Stimulated activated CD4-positive, alpha-beta T cell treated with anti-CD3 and anti-CD28 coated beads, Interleukin-4, amount 100 ng/mL, for 24 hours (primary cell): ENCODE measurements around the gene ADRM1.

Source experiments
- DNase-seq: peaks from one replicate; pipeline ENCODE4 v3.0.0-alpha.2; 2020

ADRM1 gene

DNA sequence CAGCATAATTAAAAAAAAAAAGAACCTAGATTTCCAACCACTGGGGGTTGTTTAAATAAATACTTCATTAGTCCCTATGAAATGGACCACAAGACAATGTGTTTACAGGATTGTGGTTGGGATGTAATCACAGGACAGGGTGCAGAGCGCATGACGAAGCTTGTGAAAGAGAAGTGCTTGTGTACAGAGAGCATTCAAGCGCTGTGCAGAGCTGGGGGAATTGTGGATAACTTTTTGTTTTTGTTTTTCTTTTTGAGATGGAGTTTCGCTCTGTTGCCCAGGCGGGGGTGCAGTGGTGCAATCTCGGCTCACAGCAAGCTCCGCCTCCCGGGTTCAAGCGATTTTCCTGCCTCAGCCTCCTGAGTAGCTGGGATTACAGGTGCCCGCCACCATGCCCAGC is 42.0 kb downstream of the ADRM1 start:
- no peak for DNase-seq

DNA sequence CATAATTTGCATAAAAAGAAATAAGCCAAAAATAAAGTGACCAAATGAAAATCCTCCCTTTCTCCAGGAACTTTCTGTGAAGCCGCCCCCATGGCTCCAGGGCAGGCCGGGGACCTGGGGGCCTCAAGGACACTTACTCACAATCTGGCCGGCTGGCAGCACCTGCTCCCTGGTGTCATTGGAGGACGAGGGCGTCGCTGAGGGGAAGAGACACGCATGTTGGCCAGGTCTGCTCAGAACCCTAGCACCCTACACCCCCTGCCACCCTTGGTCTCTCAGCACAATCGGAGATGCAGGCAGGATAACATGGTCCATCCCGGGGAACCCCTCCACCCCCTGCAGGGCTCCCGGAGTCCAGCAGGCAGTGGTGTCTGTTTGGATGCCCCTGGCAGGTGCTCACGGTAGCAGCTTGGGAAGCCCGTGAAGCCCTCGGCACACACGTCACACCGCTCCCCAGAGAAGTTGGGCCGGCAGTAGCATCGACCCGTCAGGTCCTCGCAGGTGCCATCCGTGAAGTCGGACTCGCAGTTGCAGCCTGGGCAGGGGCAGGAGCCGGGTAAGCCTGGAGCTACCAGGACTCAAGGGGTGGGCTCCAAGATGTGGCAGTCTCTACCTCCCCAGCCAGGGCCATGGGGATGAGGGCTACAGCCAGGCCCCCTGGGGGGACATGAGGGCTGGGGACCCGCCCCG is 43.0 kb downstream of the ADRM1 start:
- DNase-seq, result no peak

DNA sequence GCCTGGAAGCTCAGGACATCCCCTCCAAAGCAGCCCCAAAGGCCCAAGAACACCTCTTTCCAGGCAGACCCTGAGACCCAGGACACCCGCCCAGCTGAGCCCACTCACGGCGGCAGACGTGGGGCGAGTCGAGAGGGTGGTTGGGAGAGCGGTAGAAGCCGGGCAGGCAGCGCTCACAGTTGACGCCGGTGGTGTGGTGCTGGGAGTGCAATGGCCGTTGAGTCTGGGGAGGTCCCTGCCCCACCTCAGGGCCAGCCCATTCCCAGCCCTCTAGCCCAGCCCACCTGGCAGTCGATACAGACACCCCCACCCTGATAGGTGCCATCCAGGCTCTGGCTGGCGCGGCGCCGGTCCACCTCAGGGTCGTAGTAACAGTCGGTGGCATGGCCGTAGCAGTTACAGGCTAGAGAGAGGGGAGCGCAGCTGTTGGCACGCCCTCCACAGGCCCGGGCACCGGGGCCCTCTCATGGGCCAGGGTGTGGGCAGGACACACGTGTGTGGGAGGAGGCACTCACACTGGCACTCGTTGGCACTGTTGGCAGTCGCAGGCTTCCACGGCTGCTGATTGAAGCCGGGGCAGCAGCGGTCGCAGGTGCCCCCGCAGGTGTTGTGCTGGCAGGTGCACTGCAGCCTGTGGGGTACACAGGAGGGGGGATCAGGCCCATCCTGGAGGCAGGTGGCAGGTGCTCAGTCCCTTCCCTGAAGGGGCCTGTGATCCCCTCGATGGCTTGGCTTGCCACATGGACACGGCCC is 43.8 kb downstream of the ADRM1 start:
- no peak for DNase-seq

DNA sequence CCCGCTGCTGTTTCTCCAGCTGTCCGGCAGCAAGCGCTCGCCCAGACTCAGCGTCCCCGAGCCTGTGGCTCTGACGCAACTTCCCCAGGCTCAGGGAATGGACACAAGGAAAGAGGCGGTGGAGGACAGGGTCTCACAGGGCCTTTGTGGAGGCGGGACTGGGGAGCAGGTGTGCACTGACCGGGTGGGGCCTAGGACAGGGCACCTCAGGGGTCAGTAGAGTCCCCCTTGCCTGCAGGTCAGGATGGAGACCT is 44.3 kb downstream of the ADRM1 start:
- DNase-seq, result no peak

DNA sequence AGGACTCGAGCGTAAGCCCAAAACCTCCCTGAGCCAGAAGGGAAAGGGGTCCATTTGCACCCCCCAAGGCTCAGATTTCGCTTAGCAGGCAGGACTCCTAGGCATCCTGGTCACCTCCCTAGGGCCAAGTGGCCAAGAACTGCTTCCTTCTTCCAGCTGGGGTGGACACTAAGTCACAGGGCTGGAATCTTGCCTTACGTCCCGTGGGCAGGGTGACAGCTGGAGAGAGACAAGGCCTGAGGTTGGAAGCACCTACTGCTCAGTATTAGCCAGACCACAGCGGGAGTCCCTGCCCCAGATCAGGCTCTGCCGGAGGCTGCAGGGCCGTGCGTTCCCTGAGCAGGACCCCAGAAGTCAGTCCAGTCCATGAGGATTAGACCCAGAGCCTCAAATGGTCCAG is 44.6 kb downstream of the ADRM1 start:
- DNase-seq, result no peak

DNA sequence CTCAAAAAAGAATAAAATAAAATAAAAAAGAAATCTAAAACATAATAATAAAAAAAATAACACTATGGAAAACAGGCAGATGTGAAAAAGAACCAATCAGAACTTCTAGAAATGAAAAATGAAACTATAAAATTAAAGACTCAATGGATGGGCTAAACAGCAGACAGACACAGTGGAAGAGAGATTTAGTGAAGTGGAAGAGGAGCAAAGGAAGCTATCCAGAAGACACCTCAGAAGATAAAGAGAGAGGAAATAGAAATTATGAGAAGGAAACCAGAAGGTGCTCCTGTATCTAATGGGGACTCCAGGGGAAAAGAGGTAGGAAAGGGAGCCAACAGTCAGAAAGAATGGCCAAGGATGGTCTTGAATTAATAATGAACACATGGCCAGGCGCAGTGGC is 45.8 kb downstream of the ADRM1 start:
- DNase-seq, result no peak

DNA sequence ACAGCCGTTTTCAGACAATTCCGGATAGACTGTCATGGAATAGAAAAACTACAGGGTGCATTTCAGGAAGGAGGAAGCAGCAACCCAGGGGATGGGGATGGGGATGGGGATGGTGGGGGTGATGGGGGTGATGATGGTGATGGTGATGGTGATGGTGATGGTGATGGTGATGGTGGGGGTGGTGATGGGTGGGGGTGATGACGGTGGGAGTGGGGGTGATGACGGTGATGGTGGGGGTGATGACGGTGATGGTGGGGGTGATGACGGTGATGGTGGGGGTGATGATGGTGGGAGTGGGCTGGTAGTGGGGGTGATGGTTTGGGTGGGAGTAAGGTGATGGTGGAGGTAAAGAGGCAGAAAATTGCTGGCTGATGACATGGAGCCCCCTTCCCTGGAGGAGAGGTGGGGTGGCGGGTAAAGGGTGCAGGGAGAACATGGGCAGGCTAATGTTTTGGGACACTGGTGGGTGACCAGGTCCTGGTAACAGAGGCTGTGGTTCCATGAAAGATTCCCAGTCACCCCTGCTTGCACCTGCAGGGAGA is 46.8 kb downstream of the ADRM1 start:
- no peak for DNase-seq

DNA sequence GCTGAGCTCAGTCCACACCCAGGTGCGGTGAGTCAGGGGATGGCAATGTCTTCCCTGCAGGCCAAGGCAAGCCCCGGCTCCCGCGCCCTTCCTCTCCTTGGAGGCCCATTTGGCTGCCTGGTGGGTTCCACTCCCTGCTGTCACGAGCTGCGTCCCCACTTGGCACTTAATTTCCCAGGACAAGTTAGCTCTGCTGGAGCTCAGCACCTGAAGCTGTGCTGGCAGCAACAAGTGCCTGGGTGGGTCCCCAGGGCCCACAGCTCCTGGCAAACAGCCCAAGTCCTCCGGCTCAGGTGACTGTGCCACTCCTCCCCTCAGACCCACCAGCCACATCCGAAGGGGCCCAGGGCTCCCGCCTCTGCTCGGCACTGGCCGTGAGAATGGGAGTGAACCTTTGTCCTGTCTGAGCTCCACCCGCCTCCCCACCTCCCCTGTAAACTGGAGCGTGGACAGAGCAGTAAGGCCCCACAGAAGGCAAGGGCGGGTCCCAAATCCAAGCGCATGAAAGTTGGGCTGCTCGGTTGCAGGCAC is 47.4 kb downstream of the ADRM1 start:
- DNase-seq, result no peak

DNA sequence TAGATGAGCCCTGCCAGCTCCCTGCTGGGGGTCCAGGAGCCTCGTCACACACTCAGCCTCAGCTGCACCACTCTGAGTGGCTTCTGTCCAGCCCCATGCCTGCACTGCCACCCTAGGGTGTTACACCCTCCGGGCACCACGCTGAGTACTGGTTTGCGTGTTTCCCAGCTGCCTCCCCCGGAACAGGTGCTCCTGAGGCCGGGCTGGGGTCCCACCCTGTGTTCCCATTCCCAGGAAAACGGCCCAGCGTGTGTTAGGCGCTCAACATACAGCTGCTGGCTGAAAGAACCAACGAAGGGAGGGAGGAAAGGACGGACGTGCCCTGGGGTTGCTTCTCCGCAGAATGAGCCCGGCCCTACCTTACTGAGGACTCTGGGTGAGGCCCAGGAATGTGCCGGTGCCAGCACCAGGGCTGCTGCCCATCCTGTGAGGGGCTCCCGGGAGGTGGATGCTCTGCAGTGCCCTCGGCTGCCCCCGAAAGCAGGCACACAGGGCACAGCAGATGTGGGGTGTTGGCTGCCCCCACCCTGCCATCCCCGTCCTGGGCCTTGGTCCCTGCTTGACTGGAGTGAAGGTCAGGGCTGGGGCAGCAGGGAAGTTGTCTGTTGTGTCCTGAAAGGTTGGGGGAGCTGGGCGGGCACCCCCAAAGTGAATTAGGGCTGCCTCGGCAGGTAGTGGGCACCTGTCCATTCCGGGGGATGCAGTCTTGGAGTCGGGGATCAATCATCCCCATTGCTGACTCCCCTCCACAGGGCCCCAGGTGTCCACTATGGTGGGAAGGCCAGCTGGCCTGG is 48.0 kb downstream of the ADRM1 start:
- no peak for DNase-seq

DNA sequence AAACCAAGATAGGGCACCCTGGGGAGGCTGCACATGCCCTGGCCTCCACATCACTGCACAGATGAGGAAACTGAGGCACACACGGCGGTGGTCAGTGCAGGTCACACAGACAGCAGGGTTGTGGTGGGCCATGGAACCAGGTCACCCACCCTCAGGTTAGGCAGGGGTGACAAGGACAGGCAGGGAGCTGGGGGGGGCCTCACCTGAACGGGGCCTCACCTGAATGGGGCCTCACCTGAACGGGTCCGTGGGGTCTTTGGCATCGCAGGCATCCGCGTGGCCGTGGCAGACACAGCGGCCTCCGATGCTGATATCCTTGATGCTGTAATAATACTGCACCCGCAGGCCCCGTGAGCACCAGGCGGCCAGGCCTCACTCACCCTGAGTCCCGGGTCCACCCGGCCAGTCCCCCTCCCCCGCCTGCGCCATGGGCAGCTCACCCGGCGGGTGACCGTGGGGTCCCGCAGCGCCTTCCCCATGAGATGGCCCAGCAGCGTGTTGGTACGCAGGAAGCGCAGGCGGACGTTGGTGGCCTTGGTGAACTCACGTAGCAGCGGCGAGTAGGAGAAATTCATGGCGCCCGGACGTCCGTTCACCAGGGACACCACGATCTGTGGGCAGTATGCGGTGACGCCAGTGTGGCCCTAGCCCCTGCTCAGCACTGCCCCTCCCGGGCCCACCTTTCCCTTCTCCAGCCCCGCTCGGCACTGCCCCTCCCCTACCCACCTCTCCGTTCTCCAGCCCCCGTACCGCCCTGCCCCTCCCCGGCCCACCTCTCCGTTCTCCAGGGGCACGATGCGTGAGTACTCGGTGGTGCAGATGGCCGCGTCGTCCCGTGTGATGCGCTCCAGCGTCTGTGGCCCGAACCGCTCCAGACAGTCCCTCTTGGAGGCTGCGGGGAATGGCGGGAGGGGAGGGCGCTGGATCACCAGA is 48.9 kb downstream of the ADRM1 start:
- DNase-seq, result no peak

DNA sequence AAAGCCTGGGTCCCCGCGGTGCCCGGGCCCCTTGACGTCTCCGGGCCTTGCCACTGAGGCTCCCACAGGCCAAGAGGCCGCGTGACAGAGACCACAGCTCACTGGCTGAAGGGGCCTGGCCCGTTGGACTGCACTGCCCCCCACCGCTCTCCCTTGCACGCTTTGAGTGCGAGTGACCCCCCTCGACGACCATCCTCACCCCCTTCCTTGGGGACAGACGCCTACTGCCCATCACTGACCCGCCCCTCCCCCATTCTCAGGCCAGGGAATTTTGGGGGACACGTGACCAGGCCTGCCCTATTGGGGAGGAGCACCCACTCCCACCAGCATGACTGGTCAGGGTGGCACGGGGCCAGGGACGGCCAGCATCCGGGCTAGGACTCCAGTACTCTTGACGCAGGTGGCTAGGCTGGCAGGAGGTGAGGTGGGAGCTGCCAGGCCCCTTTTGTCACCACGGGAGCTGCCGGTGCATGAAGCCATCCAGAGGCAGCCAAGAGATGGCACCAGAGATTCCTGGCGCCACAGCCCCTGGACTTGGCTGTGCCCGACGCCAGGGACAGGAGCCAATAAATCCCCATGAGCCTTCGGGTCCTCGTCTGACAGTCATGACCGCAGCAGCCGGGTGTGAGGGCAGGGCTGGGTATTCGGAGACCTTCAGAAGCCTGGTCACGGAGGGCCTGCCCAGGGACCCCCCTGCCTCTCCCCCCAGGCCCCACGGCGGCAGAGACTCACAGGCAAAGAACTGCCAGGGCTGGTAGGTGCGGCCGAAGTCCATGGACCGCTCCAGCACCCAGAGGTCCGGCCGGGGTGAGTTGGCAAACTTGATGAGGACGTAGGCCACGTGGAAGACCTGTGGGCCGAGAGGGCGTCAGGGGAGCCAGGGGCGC is 49.8 kb downstream of the ADRM1 start:
- DNase-seq, result no peak

DNA sequence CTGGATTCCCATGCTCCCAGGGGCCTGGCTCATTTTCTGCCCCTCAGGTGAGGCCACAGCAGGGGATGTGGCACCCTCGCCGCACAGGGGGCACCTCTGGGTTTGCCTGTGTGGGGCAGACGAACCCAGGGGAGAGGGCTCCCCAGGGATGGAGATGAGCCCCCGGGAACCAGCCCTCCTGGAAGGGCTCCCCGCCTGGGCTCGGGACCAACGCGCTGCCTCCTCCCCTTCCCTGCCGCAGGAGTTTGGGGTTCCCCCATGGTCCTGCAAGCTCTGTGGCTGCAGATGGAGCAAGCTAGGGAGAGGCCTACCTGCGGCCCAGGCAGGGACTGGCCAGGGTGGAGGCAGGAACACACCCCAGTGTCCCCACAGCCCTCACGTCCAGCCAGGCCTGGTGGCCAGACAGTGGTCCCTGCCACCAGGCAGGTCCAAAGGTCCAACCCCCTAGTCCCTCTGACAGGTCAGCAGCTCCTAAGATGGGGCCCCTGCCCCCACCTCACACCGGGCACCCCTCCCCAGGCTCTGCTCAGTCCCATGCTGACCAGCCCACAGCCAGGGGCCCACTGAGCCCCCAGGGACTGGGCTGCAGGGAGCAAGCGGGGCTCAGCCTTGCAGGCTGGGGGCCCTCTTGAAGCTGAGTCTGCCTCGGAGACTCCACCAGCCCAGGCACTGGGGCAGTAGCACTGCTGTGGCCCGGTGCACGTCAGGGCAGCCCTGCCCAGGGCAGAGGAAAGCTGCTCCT is 50.7 kb downstream of the ADRM1 start:
- no peak for DNase-seq

DNA sequence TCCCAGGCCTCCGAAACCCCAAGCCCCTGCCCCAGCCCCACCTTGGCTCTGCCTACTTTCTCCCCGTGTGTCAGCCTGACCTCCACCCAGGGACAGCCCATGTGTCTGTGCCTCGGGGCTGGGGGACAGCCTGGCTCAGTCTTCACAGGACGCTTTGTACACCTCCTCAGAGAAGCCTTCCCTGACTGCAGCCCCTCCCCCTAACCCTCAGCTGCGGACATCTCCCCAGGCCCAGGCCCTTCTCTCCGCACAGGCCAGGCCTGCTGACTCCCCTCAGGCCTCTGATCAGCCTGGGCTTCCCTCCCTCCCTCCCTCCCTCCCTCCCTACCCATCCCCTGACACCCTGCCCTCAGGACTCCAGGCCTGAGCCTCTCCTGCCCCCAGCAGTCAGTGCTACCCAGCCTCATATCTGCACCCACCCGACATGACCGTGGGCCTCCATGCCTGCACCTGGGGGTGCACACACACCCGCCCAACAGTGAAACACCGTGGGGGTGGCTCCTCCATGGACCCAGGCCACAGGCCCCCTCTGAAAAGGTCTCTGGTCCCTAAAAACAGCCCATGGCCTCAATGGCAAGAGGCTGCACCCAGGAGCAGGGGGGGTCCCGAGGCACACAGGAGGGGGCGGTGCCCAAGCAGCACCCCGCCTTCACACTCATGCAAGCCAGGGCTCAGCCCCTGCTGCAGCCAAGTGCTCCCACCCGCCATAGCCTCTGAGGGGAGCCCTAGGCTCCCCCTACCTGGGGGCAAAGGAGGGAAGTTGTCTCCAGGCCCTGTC is 51.4 kb downstream of the ADRM1 start:
- DNase-seq, result no peak

DNA sequence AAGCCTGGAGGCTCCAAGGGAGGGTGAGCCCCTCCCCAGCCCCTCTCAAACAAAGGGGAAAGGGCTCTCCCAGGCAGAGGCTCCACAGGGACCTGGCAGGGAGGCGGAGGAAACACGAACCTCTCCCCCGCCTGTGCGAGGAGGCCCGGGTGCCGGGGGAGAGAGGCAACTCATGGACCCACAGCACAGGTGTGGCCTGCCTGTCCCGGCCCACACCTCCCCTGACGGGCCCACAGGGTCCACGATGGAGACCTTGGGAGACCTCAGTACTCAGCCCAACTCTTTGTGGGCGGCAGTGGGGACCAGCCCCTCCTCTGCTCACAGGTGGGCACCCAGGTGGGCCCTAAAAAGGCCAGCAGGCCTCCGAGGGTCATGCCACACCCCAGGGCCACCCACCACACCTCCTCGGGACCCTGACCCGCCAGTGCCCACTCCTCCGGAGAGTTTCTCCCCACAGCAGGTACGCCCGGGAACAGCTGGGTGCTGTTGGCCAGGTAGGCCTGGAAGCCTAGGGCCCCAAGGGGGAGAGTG is 52.1 kb downstream of the ADRM1 start:
- DNase-seq, result no peak

DNA sequence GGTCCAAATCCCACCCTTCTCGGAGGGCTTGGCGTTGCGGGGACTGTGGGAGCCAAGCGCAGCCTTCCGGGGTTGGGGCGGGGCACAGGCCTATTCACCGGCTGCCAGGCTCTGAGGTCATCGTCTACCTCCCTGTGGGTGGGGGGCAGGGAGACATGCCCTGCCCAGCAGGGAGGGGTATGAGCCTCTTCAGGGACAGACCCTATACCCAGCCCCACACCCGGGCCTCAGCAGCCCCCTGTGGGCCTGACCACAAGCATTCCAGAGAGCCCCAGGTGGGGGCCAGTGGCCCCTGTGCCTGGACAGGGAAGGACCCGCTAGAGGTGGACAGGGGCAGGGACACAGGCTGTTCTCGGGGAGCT is 52.7 kb downstream of the ADRM1 start:
- DNase-seq, result no peak

DNA sequence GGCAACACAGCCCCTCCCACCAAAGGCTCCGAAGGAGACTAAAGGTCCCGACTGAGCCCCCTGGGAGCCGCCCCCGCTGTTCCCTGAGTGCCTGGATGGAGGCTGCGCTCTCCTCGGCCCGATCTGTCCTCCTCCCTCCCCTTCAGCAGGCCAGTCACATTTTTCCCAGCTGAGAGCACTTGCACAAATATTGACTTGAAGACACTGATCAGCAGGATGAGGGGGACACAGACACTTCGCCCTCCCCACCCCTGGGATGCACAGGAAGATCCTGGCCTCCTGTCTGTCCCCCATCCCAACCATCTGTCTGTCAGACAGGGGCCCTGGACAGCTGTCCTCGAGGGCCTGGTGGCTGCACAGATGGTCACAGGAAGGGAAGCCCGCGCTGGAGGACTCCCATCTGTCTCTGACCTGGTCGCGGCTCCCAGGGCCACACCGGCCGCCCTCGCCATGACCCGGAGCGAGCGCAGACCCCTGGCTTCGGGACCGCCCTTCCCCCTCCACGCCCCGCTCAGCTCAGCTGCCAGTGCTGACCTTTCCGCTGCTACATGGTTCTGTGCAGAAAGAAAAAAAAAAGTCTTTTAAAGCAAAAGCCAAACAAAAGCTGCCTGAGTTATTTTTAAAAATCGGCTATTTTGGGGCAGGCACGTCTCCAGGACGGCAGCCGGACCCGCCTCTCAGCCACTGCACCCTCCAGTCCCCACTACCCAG is 53.2 kb downstream of the ADRM1 start:
- no peak for DNase-seq

DNA sequence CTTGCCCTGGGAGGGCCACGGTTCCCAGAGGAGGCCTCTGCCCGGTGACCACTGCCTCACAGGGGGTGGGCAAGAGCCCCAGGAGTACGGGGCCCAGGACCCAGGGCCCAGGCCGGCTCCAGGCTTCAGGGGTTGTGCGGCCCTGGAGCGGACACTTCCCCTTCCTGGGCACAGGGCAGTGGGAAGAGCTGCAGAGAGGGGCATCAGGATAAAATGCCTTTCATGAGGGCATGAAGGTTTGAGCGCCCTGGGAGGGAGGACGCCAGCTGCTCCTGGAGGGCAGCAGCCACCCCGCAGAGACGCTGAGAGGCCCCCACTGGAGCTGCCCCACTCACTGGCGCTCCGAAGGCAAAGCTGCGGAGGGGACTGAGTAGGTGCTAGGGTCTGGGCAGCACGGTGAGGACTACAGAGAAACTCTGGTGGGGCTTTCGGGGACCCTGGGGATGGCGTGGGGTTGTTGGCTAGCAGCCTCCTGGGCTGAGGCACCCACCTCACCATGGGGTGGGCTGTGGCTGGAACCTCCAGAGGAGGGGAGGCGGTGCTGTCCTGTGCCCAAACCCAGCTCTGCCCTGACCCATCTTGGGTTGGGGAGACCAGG is 53.9 kb downstream of the ADRM1 start:
- DNase-seq, result no peak

DNA sequence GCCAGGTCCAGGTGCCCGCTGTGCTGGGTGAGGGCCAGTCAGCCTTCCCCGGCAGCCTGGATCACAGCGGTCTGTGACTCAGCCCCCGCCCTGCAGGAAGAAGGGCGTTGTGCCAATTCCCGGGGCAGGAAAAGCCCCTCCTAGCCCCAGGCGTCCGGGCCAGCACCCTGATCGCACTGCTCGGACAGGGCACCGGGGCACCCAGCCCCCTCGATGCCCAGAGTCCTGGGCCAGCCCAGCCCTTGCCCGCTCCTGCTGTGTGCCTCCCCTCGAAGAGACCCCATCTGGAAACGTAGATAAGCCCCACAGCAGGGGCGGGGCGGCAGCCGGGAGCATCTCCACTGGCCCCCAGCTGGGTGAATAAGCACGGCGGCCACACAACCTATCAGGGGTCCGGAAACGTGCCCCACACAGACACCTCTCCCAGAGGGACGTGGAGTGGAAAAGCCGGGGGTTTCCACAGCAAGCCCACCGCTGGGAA is 54.4 kb downstream of the ADRM1 start:
- no peak for DNase-seq
